ENCODE data around the gene EDC3.
"Not testable (repeated sequence)": the region's sequence is repeated elsewhere in the genome, so short reads cannot be mapped to it uniquely, and the experiment has no call there.

The EDC3 gene

DNA sequence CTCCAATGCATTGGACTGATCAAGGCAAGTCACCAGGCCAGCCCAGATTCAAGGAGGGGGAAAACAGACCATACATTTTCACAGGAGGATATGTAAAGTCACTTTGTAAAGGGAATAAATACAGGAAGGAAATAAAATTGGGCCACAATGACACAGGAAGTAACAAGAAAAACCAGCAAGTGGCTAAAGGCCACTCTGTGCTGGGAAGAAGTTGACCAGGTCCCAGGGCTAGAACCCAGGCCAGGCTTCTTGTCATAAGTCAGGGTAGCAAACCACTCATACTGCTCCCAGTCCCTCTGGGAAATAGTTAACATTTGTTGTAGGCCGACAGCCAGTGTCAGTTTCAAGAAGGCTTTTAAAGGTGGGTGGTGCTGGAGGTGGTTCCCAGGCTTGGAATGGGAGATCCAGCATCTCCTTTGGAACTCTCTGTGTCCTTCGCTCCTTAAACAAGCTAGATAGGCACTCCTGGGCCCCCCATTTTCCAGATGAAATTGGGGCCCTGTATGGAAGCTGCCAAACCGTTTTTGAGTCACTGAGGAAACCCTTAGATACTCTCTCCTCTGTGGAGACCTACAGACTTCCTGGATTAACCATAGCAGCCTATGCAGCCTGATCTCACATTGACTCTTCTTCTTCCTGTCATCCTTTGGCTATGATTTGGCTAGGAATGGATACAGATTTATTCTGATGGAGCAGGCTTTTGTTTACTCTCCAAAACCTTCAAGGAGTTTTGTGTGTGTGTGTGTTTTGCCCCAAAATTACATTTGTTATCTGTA, 14.7 kb upstream of the EDC3 start:
- DNase-seq = no peak

DNA sequence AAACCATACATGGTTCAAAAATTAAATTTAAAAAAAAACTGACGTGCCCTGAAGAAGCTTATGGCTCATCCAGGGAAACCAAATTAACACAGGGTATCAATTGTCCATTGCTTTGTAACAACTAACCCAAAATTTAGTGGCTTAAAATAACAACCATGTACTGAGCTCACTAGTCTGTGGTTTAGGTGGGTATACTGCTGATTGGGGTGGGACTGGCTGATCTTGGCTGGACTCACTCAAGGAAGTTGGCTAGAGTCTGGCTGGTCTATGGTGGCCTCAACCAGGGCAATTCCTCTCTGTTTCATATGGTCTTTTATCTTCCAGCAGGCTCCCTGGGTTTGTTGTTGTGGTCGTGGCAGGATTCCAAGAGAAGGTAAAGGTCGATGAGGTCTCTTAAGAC, 14.1 kb upstream of the EDC3 start:
- DNase-seq = no peak

DNA sequence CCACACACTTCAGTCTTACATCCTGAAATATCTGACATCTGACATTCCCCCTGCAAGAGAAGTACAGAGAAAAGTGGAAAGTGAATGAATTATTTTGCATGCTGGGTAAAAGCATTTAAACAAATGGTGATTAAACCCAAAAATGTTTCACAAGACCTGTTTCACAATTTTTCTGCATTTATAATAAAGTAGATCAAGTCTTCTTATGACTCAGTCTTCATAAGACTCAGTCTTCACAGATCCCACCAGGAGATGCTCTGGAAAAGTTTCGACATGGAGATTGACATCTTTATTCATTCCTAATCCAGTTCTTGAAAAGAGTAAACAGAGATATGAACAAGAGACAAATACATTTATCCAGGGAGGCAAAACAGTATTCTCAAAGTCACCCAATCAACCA, 13.2 kb upstream of the EDC3 start:
- no peak for DNase-seq

DNA sequence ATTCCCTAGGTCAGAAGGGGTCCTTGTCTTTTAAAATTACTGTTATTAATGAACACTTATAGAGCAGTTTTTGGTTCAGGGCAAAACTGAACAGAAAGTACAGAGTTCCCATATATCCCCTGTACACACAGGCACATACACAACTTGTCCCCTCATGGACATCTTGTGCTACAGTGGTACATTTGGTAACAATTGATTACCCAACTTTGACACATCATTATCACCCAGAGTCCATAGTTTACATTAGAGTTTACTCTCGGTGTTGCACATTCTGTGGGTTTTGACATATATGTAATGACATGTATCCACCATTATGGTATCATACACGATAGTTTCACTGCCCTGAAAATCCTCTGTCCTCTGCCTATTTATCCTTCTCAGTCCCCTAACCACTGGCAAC, 984 bp upstream of the EDC3 start:
- no peak for DNase-seq

DNA sequence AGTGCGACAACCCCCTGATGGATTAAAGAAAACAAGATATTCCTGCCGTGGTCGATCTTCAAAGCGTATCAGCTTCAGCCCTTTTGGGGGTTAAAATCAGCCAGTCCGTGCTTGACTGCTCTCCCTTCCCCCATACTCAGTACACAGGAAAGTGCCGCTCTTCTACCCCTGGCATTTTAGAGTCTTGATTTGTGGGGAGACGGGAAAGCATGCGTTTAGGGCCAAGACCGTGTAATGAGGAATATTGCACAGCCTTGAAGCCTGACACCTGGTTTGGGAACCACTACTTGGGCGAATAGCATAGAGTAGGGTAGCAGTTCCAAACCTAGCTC, 540 bp upstream of the EDC3 start:
- DNase-seq = no peak

DNA sequence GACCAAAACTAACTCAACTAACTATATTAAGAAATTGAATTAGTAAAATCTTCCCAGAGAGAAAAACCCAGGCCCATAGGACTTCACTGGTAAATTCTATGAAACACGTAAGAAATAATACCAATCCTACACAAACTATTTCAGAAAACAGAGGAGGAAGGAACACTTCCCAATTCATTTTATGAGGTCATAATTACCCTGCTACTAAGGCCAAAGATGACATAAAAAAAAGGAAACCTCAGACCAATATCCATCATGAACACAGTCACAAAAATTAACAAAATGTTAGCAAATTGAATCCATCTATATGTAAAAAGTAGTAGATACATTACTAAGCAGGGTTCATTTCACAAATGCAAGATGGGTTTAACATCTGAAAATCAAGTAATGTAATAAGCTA, 3.5 kb downstream of the EDC3 start:
- no peak for DNase-seq

DNA sequence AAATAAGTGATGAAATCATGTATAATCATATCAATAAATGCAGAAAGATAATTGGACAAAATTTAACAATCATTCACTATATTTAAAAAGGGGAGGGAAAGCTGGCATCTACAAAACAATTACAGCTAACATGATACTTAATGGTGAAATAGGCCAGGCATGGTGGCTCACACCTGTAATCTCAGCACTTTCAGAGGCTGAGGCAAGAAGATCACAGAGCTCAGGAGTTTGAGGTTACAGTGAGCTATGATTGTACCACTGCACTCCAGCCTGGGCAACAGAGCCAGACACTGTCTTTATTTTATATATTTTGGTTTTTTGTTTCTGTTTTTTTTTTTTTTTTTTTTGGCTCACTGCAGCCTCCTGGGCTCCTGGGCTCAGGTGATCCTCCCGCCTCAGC, 12.1 kb downstream of the EDC3 start:
- no peak for DNase-seq

DNA sequence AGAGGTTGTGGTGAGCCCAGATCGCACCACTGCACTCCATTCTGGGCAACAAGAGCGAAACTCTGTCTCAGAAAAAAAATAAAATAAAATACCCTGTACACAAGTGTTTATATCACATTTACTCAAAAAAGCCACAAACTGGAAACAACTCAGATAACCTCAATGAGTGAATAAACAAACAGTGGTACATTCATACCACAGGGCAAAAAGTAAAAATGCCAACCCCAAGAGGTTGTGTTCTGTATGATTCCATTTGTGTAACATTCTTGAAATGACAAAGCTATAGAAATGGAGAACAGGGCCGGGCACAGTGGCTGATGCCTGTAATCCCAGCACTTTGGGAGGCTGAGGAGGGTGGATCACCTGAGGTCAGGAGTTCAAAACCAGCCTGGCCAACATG, 12.9 kb downstream of the EDC3 start:
- DNase-seq = no peak

DNA sequence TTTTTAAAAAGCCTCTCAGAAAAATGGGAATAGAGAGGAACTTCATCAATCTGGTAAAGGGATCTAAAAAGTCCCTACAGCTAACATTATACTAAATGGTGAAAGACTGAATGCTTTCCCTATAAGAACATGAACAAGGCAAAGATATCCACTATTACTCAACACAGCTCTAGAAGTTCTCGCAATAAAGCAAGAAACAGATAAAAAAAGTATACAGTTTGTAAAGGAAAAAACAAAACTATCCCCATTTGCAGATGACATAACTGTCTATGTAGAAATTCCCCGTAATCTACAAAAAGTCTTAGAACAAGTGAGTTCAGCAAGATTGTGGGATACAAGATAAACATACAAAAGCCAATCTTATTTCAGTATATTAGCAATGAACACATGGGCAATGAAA, 15.4 kb downstream of the EDC3 start:
- DNase-seq = no peak

DNA sequence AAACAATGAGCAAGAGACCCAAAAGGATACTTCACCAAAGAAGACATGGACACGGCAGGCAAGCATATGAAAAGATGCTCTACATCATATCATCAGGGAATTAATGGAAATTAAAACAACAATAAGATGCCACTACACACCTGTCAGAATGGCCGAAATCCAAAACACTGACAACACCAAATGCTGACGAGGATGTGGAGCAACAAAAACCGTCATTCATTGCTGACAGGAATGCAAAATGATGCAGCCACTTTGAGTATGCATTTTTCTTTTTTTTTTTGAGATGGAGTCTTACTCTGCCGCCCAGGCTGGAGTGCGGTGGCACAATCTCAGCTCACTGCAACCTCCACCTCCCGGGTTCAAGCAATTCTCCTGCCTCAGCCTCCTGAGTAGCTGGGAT, 19.0 kb downstream of the EDC3 start:
- DNase-seq = no peak

DNA sequence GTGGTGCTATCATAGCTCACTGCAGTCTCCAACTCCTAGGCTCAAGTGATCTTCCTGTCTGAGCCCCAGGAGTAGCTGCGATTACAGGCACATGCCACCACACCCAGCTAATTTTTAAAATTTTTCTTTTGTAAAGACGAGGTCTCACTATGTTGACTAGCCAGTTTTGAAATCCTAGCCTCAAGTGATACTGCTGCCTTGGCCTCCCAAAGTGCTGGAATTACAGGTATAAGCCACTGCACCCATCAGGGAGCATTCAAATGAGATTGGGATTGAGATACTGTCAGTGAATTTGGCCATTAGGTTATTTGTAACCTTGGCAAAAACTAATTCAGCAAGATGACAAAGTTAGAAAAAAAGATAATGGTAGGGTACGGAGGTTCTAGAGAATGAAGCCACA, 21.7 kb downstream of the EDC3 start:
- DNase-seq = no peak

DNA sequence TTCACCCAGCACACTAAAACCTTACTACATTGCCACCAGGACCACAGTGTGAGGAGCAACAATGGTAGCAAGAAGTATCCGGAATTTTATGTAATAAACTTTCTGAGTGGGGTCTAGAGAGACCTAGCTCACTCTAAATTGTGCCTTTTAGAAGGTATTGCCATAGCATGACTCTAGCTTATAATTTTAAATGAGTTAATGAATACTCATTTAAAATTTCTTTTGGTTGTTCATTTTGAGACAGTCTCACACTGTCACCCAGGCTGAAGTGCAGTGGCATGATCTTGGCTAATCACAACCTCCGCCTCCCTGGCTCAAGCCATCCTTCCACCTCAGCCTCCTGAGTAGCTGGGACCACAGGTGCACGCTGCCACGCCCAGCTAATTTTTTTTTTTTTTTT, 26.2 kb downstream of the EDC3 start:
- no peak for DNase-seq

DNA sequence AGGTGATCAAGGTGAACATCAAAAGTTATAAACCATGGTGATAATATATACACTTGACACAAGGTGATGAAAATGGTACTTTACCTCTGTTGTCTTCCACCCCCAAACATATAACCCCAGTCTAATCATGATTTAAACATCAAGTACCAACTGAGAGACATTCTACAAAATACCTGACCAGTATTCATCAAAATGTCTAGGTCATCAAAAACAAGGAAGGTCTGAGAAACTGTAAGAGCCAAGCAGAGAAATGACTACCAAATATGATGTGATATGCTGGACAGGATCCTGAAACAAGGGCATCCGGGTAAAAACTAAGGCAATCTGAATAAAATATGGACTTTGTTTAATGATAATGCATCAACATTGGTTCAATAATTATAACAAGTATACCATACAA, 27.8 kb downstream of the EDC3 start:
- DNase-seq = no peak

DNA sequence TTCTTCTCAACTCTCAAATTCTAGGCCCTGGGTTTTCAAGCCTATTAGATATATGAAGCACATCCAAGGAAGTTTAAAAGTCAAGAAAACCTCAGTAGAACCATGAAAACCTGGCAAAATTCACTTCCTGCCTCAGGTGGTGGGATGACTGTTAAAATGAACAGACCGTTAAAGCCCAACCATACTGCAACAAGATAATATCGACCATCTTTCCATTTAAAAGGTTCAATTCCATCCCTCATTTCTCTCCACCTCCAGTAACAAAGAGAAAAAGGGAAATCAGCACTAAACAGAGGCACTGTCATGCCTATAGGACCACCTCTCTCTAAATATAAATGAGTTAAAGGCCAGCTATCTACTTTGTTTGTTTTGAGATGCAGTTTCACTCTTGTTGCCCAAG, 31.2 kb downstream of the EDC3 start:
- no peak for DNase-seq

DNA sequence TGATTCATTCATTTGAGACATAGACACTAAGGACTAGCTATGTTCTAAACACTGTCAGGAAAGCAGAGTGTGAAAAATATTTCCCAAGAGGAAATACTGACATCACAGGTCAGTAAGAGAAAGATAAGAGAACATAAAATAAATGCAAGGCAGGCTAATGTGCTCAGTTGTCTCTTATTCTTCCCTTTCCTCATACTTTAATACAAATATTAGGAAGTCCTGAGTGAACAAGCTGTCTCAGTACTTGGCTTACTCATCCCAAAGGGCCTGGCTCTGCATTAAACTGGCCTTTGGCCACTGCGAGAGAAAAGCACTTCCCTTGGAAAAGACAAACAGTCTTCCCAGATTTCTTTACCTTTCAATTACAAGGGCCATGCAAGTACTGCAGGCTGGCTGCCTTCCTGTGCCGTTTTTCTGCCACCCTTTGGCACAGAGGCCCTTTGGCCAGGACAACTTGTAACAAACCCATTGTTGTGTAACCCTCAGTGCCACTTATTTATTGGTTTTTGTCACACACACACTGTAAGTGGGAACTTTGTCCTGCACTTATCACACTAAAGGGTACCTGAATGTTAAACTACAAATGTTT, 31.7 kb downstream of the EDC3 start:
- peak in 22 of 56 donors; percentile 4 to 58 (median 28) for DNase-seq

DNA sequence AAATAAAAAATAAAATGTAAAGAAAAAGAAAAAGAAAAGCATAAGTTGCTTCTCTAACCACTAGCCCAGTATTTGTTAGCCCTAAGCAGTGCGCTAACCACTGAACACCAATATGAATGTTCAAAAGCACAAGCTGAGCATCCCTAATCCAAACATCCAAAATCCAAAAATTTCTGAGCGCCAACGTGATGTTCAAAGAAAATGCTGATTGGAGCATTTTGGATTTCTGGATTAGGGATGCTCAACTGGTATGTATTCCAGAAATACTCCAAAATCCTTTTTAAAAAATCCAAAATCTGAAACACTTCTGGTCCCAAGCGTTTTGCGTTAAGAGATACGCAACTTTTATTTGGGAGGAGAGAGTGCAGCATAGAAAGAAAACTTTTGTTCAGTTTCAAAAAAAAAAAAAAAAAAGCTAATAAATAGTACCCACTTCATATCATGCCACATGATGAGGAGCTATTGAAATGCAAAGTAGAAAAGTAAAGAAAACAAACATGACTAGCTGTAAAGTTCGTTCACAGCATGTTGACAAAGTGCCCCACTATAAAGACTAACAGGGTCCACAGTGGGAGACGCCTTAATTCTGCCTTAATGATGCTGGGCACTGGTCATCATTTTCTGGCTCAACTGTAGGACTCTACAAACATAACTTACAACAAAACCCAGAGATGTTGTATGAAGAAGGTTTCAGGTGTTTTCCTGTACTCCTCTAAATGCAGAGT, 32.4 kb downstream of the EDC3 start:
- no peak for DNase-seq

DNA sequence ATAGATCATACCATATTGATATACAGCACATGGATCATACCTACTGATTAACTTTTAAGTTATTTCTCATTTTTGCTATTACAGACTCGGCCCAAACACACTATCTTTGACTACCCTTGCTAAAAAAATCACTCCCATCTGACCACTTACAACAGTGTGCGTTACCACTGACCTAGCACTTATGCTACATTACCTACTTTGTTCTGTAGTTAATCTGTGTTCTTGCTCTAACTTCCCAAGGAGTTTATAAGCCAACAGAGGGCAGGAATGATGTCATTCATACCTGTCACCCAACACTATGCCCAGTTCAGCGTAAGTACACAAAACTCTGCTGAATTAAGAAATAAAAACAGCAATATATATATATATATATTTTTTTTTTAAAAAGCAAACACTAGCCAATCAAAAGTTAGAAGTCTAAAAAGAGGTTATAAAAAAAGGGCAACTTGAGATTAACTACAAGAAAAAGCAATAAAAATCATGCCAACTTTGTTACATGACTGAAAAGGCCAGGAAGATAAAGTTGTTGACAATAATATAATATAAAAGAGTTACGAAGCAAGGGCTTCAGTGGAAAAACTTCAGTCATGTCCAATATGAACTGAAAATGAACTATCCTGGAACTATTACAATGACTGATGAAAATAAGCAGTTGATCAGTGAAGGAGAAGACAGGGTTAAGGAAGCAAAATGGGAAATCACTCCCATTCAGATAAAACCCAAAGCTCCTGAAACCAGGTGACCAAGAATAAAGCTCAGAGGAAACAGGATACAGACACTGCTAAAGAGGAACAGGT, 33.6 kb downstream of the EDC3 start:
- no peak for DNase-seq

DNA sequence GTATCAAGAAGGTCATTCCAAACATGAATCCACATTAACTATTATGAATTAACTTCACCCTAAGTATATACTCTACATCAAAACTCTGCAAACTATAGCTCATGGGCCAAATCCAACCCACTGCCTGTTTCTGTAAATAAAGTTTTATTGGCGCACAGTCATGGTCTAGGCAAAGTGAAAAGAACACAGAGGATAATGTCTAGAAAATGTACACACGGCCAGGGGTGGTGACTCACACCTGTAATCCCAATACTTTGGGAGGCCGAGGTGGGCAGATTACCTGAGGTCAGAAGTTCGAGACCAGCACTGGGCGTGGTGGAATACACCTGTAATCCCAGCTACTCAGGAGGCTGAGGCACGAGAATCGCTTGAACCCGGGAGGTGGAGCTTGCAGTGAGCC, 34.5 kb downstream of the EDC3 start:
- not testable (repeated sequence) for DNase-seq

DNA sequence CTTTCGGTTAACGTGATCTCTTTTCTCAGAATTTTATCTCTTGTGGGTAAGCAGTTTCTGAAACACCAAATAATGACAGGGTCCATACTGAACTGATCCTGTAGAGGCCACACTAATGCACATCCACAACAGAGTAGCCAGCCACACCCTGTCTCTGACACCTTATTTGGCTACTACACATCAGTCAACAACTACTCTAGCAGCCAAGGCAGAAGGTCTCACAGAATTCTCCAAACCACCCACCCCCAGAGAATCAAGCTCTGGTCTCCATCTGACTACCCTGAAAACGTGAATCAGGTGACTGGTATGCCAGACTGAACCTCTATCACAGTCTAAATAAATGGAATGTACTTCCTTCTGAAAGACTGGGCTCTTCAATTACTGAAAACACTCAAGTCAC, 38.0 kb downstream of the EDC3 start:
- no peak for DNase-seq

DNA sequence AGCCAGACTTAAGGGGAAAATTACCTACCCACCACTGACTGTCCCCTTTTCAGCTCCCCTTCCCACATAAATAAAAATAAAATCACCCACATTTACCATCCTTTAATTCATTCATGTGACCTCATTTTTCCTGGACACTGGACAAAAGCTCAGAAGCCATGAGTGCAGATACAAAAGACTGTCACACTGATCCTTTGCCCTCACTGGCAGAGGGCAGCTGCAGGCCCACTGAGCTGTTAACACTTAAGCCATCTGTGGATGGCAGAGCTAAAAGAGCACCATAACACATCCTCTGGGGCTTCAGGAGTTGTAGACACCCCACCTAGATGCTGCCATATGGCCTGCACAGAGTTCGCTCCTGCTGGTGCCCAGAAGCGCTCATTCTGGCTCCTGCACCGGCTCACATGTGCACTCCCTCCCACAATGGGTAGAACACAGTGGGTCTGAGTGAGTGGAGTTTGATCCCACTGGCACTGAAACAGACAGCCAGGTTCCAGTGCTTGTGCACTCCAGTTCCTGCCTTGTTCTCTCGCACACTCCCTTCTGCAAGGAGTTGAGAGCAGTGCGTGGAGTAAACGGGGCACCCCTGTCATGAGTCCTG, 38.8 kb downstream of the EDC3 start:
- DNase-seq = peak in 8 of 56 donors; percentile 10 to 28 (median 19)

DNA sequence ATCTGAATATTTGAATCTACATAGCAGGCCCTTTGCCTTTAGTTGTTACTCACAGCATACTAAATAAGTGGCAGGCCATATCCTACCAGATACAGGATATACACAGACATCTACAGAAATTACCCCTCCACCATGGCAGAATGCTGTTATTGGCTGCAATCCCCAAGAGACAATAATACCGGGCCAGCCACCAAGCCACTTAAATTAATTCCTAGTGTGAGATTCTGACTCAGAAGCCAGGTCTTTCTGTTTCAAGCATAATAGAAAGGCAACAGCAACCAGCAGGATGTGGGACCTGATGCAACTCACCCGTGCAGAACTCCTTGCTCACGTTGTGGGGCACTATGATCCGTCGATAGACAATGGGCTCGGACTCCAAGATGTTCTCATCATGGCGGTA, 40.4 kb downstream of the EDC3 start:
- DNase-seq = no peak
